ENCODE results near the gene S100P.
"Not testable (repeated sequence)": the region's sequence is repeated elsewhere in the genome, so short reads cannot be mapped to it uniquely, and the experiment has no call there.

S100P gene

GRCh38 chr4:6693231-6694176 lies at the start of gene S100P:
Gene S100P, plus strand, starts transcription at chr4:6693878. Its CDS starts 55 bp downstream, at chr4:6693933.
- H3K4me3 ChIP-seq (ENCODE audit: low read depth, low read length) = no peak within 1 kb of the TSS
- no peak for TF ChIP-seq CTCF (IDR thresholded peaks at IDR 0.05; ENCODE audit: low read depth, low read length)

- H3K4me3 ChIP-seq (ENCODE audit: low read depth, low read length) = no peak overlapping the region
- no peak for TF ChIP-seq CTCF (IDR thresholded peaks at IDR 0.05; ENCODE audit: low read depth, low read length)
Observed at GRCh38 chr4:6644792-6645530, 48.7 kb upstream of the S100P start.

- no peak for TF ChIP-seq CTCF (IDR thresholded peaks at IDR 0.05; ENCODE audit: low read depth, low read length)
- no peak overlapping the region for H3K4me3 ChIP-seq (ENCODE audit: low read depth, low read length)
Observed at GRCh38 chr4:6647169-6647568, 46.5 kb upstream of the S100P start.

GRCh38 chr4:6647582-6648230 lies 46.0 kb upstream of the S100P start:
- H3K4me3 ChIP-seq (ENCODE audit: low read depth, low read length) = no peak overlapping the region
- no peak for TF ChIP-seq CTCF (IDR thresholded peaks at IDR 0.05; ENCODE audit: low read depth, low read length)

GRCh38 chr4:6649216-6649615 lies 44.5 kb upstream of the S100P start:
- no peak for TF ChIP-seq CTCF (IDR thresholded peaks at IDR 0.05; ENCODE audit: low read depth, low read length)
- H3K4me3 ChIP-seq (ENCODE audit: low read depth, low read length) = no peak overlapping the region

GRCh38 chr4:6654211-6654610 lies 39.5 kb upstream of the S100P start:
- H3K4me3 ChIP-seq (ENCODE audit: low read depth, low read length) = not testable (repeated sequence)

GRCh38 chr4:6655291-6655690 lies 38.4 kb upstream of the S100P start:
- not testable (repeated sequence) for H3K4me3 ChIP-seq (ENCODE audit: low read depth, low read length)

GRCh38 chr4:6655924-6656323 lies 37.8 kb upstream of the S100P start:
- no peak overlapping the region for H3K4me3 ChIP-seq (ENCODE audit: low read depth, low read length)
- TF ChIP-seq CTCF (IDR thresholded peaks at IDR 0.05; ENCODE audit: low read depth, low read length) = no peak

Measured in WI38 (cell line).